GM23248 (cell line): Measurements from ENCODE around the gene CTNND2.

Experiments
- EZH2 ChIP-seq: fragments of 200-600 bp; sonication (generic); IDR thresholded peaks from 2 replicates; pipeline ENCODE4 v1.6.1; 2018; ENCODE audit warnings: antibody characterized with exemption, mild to moderate bottlenecking; ENCODE audit not compliant: insufficient read depth, poor library complexity, severe bottlenecking
- EZH2phosphoT487 ChIP-seq: fragments of 200-600 bp; sonication (generic); IDR thresholded peaks from 2 replicates; pipeline ENCODE4 v1.6.1; 2018; ENCODE audit warnings: antibody characterized with exemption, moderate library complexity, mild to moderate bottlenecking, low read depth; ENCODE audit not compliant: insufficient read depth

GRCh38 chr5:11104210-11104609 is 800.0 kb downstream of the CTNND2 start:
- TF ChIP-seq EZH2 (no peak), EZH2phosphoT487 (no peak)
